Activated T-cell treated with anti-CD3 and anti-CD28 coated beads for 24 hours (primary cell): ENCODE data around the gene ITPRIP.
A peak's percentile ranks its signal among the peaks of the same experiment; 100 is the strongest.

ENCODE experiments used
- DNase-seq: peaks from one replicate; pipeline ENCODE4 v3.0.0-alpha.2; 2020; ENCODE audit warnings: low read depth

Gene ITPRIP

GRCh38 chr10:104307576-104308438 lies 30.5 kb downstream of the ITPRIP start:
- no peak for DNase-seq

- no peak for DNase-seq
These were observed 31.4 kb downstream of the ITPRIP start for GRCh38 chr10:104306897-104307296.

- DNase-seq, result no peak
These were observed 33.3 kb downstream of the ITPRIP start for GRCh38 chr10:104304927-104305326.

GRCh38 chr10:104304356-104304745 lies 33.9 kb downstream of the ITPRIP start:
- DNase-seq, result no peak

- DNase-seq, result no peak
These were observed 34.5 kb downstream of the ITPRIP start for GRCh38 chr10:104303594-104304355.

- DNase-seq, result no peak
These were observed 36.2 kb downstream of the ITPRIP start for GRCh38 chr10:104301907-104302690.

- DNase-seq, result no peak
These were observed 37.5 kb downstream of the ITPRIP start for GRCh38 chr10:104300736-104301292.

- DNase-seq, result no peak
These were observed 38.1 kb downstream of the ITPRIP start for GRCh38 chr10:104300002-104300735.

GRCh38 chr10:104299031-104299904 lies 39.0 kb downstream of the ITPRIP start:
- no peak for DNase-seq

- DNase-seq, result no peak
These were observed 40.3 kb downstream of the ITPRIP start for GRCh38 chr10:104297697-104298660.

- no peak for DNase-seq
These were observed 41.4 kb downstream of the ITPRIP start for GRCh38 chr10:104296687-104297436.

- no peak for DNase-seq
These were observed 44.4 kb downstream of the ITPRIP start for GRCh38 chr10:104293781-104294321.

- DNase-seq, result no peak
These were observed 45.3 kb downstream of the ITPRIP start for GRCh38 chr10:104293011-104293410.

- DNase-seq, result peak; percentile 78
These were observed 46.8 kb downstream of the ITPRIP start for GRCh38 chr10:104291439-104291951.

GRCh38 chr10:104288355-104288754 lies 49.9 kb downstream of the ITPRIP start:
- no peak for DNase-seq

- no peak for DNase-seq
These were observed 51.3 kb downstream of the ITPRIP start for GRCh38 chr10:104286939-104287338.

GRCh38 chr10:104284846-104285245 lies 53.4 kb downstream of the ITPRIP start:
- no peak for DNase-seq

GRCh38 chr10:104281694-104282093 lies 56.6 kb downstream of the ITPRIP start:
- DNase-seq, result no peak
